IMR-90 (cell line): ENCODE measurements around the gene UPK1A. TPM values are rescaled to one million over a fixed set of nuclear protein-coding genes. Genes with fewer than 3 reads are reported as not detected.

Source experiments
- ATAC-seq: fragments of 200-7000 bp; cut with Tn5 transposase; 2 replicates; pipeline ENCODE4 v1.9.1; 2020; ENCODE audit warnings: low read depth, mild to moderate bottlenecking, moderate library complexity
- BruUV-seq: library from RNA; stranded (reverse); fragments of 400-500 nt; replicated peaks from 2 replicates; lab custom pipeline; 2021; lab: Mats Ljungman, UMichigan
- CTCF ChIA-PET: fragments of 300-600 bp; formaldehyde crosslinking; extraction: SDS; loops from one replicate; lab custom pipeline; 2021; ENCODE audit warnings: antibody characterized with exemption; lab: Yijun Ruan, JAX
- POLR2A ChIA-PET: fragments of 300-600 bp; sonication (Branson Sonifier 250); formaldehyde crosslinking; loops from one replicate; lab custom pipeline; 2022; ENCODE audit warnings: antibody characterized with exemption; ENCODE audit not compliant: unreplicated experiment; lab: Charles Lee
- DNase-seq: peaks from one replicate; pipeline ENCODE4 v3.0.0; 2013
- H2AFZ ChIP-seq: replicated peaks from 2 replicates; pipeline ENCODE3; 2013; ENCODE audit warnings: low read length, mild to moderate bottlenecking; ENCODE audit not compliant: poor library complexity
- H2AK5ac ChIP-seq: 2 replicates; pipeline ENCODE4 v1.6.1; 2013; ENCODE audit warnings: low read depth, low read length, inconsistent platforms
- H2AK9ac ChIP-seq: replicated peaks from 2 replicates; pipeline ENCODE3; 2013; ENCODE audit warnings: mild to moderate bottlenecking, low read depth, low read length, moderate library complexity; ENCODE audit not compliant: poor library complexity
- H2BK120ac ChIP-seq: 2 replicates; pipeline ENCODE4 v1.6.1; 2013; ENCODE audit warnings: low read depth, low read length, inconsistent platforms
- H2BK15ac ChIP-seq: 3 replicates; pipeline ENCODE4 v1.6.1; 2013; ENCODE audit warnings: low read depth, low read length, inconsistent platforms
- H2BK20ac ChIP-seq: 2 replicates; pipeline ENCODE4 v1.6.1; 2013; ENCODE audit warnings: low read depth, mild to moderate bottlenecking, inconsistent platforms, low read length, moderate library complexity
- H2BK5ac ChIP-seq: 2 replicates; pipeline ENCODE4 v1.6.1; 2013; ENCODE audit warnings: mild to moderate bottlenecking, low read depth, low read length, inconsistent platforms; ENCODE audit not compliant: poor library complexity, severe bottlenecking
- H3K14ac ChIP-seq: replicated peaks from 2 replicates; pipeline ENCODE4 v1.6.1; 2013; ENCODE audit warnings: low read depth, low read length, inconsistent platforms
- H3K18ac ChIP-seq: 2 replicates; pipeline ENCODE4 v1.6.1; 2013; ENCODE audit warnings: low read depth, low read length, control low read depth
- H3K23ac ChIP-seq: 2 replicates; pipeline ENCODE4 v1.6.1; 2013; ENCODE audit warnings: low read depth, low read length, inconsistent platforms
- H3K27ac ChIP-seq: 2 replicates; pipeline ENCODE4 v1.5.1; 2013; ENCODE audit warnings: mild to moderate bottlenecking, control low read depth, low read length; ENCODE audit not compliant: insufficient read depth
- H3K27me3 ChIP-seq: 2 replicates; pipeline ENCODE4 v1.6.1; 2013; ENCODE audit warnings: low read length; ENCODE audit not compliant: control insufficient read depth, insufficient read depth
- H3K36me3 ChIP-seq: 2 replicates; pipeline ENCODE4 v1.6.1; 2013; ENCODE audit warnings: low read length, mixed read lengths; ENCODE audit not compliant: control insufficient read depth, insufficient read depth
- H3K4ac ChIP-seq: 2 replicates; pipeline ENCODE4 v1.6.1; 2013; ENCODE audit warnings: low read depth, low read length, inconsistent platforms
- H3K4me1 ChIP-seq: 2 replicates; pipeline ENCODE4 v1.6.1; 2013; ENCODE audit warnings: low read length, mixed read lengths; ENCODE audit not compliant: control insufficient read depth, insufficient read depth
- H3K4me2 ChIP-seq: 2 replicates; pipeline ENCODE4 v1.6.1; 2013; ENCODE audit warnings: low read depth, mild to moderate bottlenecking, control low read depth, low read length, moderate library complexity
- H3K4me3 ChIP-seq: 2 replicates; pipeline ENCODE4 v1.5.1; 2013; ENCODE audit warnings: low read depth, mild to moderate bottlenecking, control low read depth, low read length, moderate library complexity; ENCODE audit not compliant: insufficient read depth
- H3K56ac ChIP-seq: 2 replicates; pipeline ENCODE4 v1.6.1; 2013; ENCODE audit warnings: low read length, inconsistent platforms; ENCODE audit not compliant: insufficient read depth; ENCODE audit errors: extremely low read depth
- H3K79me1 ChIP-seq, 2 experiments: 2 replicates each; pipeline ENCODE4 v1.6.1; 2013; ENCODE audit warnings: low read length in 2 of 2, inconsistent platforms in 1 of 2, low read depth in 1 of 2
- H3K9ac ChIP-seq: 2 replicates; pipeline ENCODE4 v1.6.1; 2013; ENCODE audit warnings: low read depth, low read length, control low read depth
- H3K9me1 ChIP-seq: 2 replicates; pipeline ENCODE4 v1.6.1; 2013; ENCODE audit warnings: low read length, inconsistent platforms; ENCODE audit not compliant: insufficient read depth
- H3K9me3 ChIP-seq: 2 replicates; pipeline ENCODE4 v1.6.1; 2013; ENCODE audit warnings: low read length; ENCODE audit not compliant: control insufficient read depth, insufficient read depth
- H4K20me1 ChIP-seq: 2 replicates; pipeline ENCODE4 v1.6.1; 2013; ENCODE audit warnings: low read length, inconsistent platforms; ENCODE audit not compliant: insufficient read depth
- H4K5ac ChIP-seq: 2 replicates; pipeline ENCODE4 v1.6.1; 2013; ENCODE audit warnings: mild to moderate bottlenecking, low read depth, low read length, control low read depth
- H4K8ac ChIP-seq, 2 experiments: 2 replicates each; pipeline ENCODE4 v1.6.1; 2013; ENCODE audit warnings: low read depth in 2 of 2, low read length in 2 of 2, control low read depth in 1 of 2, inconsistent platforms in 1 of 2
- H4K91ac ChIP-seq: 2 replicates; pipeline ENCODE4 v1.6.1; 2013; ENCODE audit warnings: low read depth, low read length, inconsistent platforms; ENCODE audit not compliant: insufficient read depth
- BHLHE40 ChIP-seq: fragments of 150-350 bp; IDR thresholded peaks from 2 replicates; pipeline ENCODE4 v1.6.1; 2016; ENCODE audit warnings: mild to moderate bottlenecking, low read depth, low read length
- CEBPB ChIP-seq: IDR thresholded peaks from 2 replicates; pipeline ENCODE4 v1.6.1; 2012; ENCODE audit warnings: low read depth, low read length, improper control_type of control experiment
- CHD1 ChIP-seq: IDR thresholded peaks from 2 replicates; pipeline ENCODE4 v1.6.1; 2012; ENCODE audit warnings: low read depth, low read length, improper control_type of control experiment
- CTCF ChIP-seq: conservative IDR thresholded peaks from 2 replicates; pipeline ENCODE4 v1.5.1; 2012; ENCODE audit warnings: mild to moderate bottlenecking, low read depth, low read length, improper control_type of control experiment
- ELK1 ChIP-seq: fragments of 150-350 bp; IDR thresholded peaks from 2 replicates; pipeline ENCODE4 v1.6.1; 2016; ENCODE audit warnings: low read depth, mild to moderate bottlenecking, low read length, moderate library complexity, borderline replicate concordance
- FOS ChIP-seq: fragments of 150-350 bp; IDR thresholded peaks from 2 replicates; pipeline ENCODE4 v1.6.1; 2016; ENCODE audit warnings: low read depth, low read length
- MAFK ChIP-seq: IDR thresholded peaks from 2 replicates; pipeline ENCODE4 v1.6.1; 2012; ENCODE audit warnings: low read depth, low read length, improper control_type of control experiment
- MAZ ChIP-seq: IDR thresholded peaks from 2 replicates; pipeline ENCODE4 v1.6.1; 2012; ENCODE audit warnings: low read depth, mild to moderate bottlenecking, low read length, improper control_type of control experiment, moderate library complexity, borderline replicate concordance
- MXI1 ChIP-seq: IDR thresholded peaks from 2 replicates; pipeline ENCODE4 v1.6.1; 2012; ENCODE audit warnings: low read depth, mild to moderate bottlenecking, low read length, moderate library complexity, borderline replicate concordance
- NFE2L2 ChIP-seq: fragments of 150-350 bp; IDR thresholded peaks from 2 replicates; pipeline ENCODE4 v1.6.1; 2016; ENCODE audit warnings: low read depth, mild to moderate bottlenecking, low read length
- POLR2A ChIP-seq: IDR thresholded peaks from 2 replicates; pipeline ENCODE4 v1.6.1; 2012; ENCODE audit warnings: mild to moderate bottlenecking, low read depth, low read length
- RAD21 ChIP-seq: IDR thresholded peaks from 2 replicates; pipeline ENCODE4 v1.6.1; 2012; ENCODE audit warnings: low read length, improper control_type of control experiment
- RCOR1 ChIP-seq: IDR thresholded peaks from 2 replicates; pipeline ENCODE4 v1.6.1; 2012; ENCODE audit warnings: mild to moderate bottlenecking, low read length, improper control_type of control experiment; ENCODE audit not compliant: insufficient replicate concordance
- RFX5 ChIP-seq: IDR thresholded peaks from 2 replicates; pipeline ENCODE4 v1.8.0; 2012; ENCODE audit warnings: low read depth, mild to moderate bottlenecking, low read length, moderate library complexity
- SMC3 ChIP-seq: fragments of 150-350 bp; IDR thresholded peaks from 2 replicates; pipeline ENCODE4 v1.6.1; 2016; ENCODE audit warnings: low read depth, mild to moderate bottlenecking, antibody characterized with exemption, low read length, moderate library complexity
- USF2 ChIP-seq: fragments of 150-350 bp; IDR thresholded peaks from 2 replicates; pipeline ENCODE4 v1.6.1; 2017; ENCODE audit warnings: mild to moderate bottlenecking, antibody characterized with exemption, low read length, low read depth
- WGBS, 2 experiments: methylation state at CpG; one replicate each; pipeline versions ENCODE4 v1.1.5 to v1.1.7; 2013; ENCODE audit warnings: missing lambda C conversion rate in 2 of 2; ENCODE audit not compliant: insufficient read length in 1 of 2; ENCODE audit errors: extremely low coverage in 2 of 2; 5-methylcytosine and 5-hydroxymethylcytosine counted together
- dilution Hi-C: fragments of 300-500 bp; cut with HindIII; formaldehyde crosslinking; loops from one replicate; pipeline ENCODE4 v1.14.3; 2018; ENCODE audit warnings: low sequenced_read_pairs; ENCODE audit not compliant: unreplicated experiment
- in situ Hi-C: fragments of 300-500 bp; cut with MboI; formaldehyde crosslinking; loops from 3 replicates; pipeline ENCODE4 v1.14.3; 2019; ENCODE audit warnings: low sequenced_read_pairs, inconsistent platforms, mixed read lengths
- intact Hi-C: fragments of 100-400 bp; cut with micrococcal nuclease; formaldehyde crosslinking; loops from 2 replicates; pipeline ENCODE4 v1.10.0; 2022
- polyA plus RNA-seq, 3 experiments: library from polyadenylated mRNA; depleted of rRNA; stranded (reverse); fragments of >200 nt; gene quantifications; 2 replicates each; pipeline ENCODE4 v1.2.3, GENCODE V29; 2012; ENCODE audit warnings: low replicate concordance in 1 of 3
- total RNA-seq: library from RNA; depleted of rRNA; stranded (reverse); fragments of >200 nt; gene quantifications from 2 replicates; pipeline ENCODE4 v1.2.3, GENCODE V29; 2012

The UPK1A gene
- total and polyA plus RNA-seq, 2 of the 4 experiments (the other 2 are of a cell fraction), result 0.21 TPM; not detected in 1

- Histone ChIP-seq H2AFZ (no peak overlapping the region), H2BK20ac (no peak overlapping the region), H2BK5ac (no peak overlapping the region), H3K56ac (no peak overlapping the region), H2BK15ac (no peak overlapping the region), H3K9me1 (no peaks in the 10 kb centered on the region), H4K20me1 (no peaks in the 10 kb centered on the region), H4K8ac (no peak overlapping the region), H3K23ac (no peak overlapping the region), H3K36me3 (peaks cover 5% of the 10 kb centered on the region; the same call in 1 of the 2 replicates), H2AK5ac (no peak overlapping the region), H3K14ac (no peak overlapping the region), H3K4me1 (no peaks in the 10 kb centered on the region), H2BK120ac (no peak overlapping the region), H4K91ac (no peak overlapping the region), H3K79me1 (no peaks in the 10 kb centered on the region), H2AK9ac (no peak overlapping the region), H3K27me3 (no peaks in the 10 kb centered on the region), H3K4me2 (no peak overlapping the region), H3K4ac (no peak overlapping the region), H3K9me3 (no peaks in the 10 kb centered on the region), H3K18ac (no peak overlapping the region), H3K4me3 (no peak overlapping the region), H3K9ac (no peak overlapping the region), H3K27ac (no peak overlapping the region), H4K5ac (no peak overlapping the region)
- DNase-seq (no peak), ATAC-seq (no peak)
- ChIA-PET POLR2A (no interaction called here), CTCF (no interaction called here)
- dilution Hi-C loops (no loop called here), intact Hi-C loops (no loop called here), in situ Hi-C loops (no loop called here)
- BruUV-seq, result no TSS peak
- no peak for TF ChIP-seq RFX5
- no peak for TF ChIP-seq MXI1
- no peak for TF ChIP-seq CTCF
- no peak for TF ChIP-seq CEBPB
- no peak for TF ChIP-seq BHLHE40
- TF ChIP-seq CHD1, result no peak
- no peak for TF ChIP-seq SMC3
- TF ChIP-seq RCOR1, result no peak
- TF ChIP-seq FOS, result no peak
- no peak for TF ChIP-seq ELK1
- no peak for TF ChIP-seq USF2
- no peak for TF ChIP-seq POLR2A
- TF ChIP-seq RAD21, result no peak
- no peak for TF ChIP-seq NFE2L2
- TF ChIP-seq MAFK, result no peak
- TF ChIP-seq MAZ, result no peak
- 96% methylated on average over 4 of the region's 13 CpGs; no CpG with 5 or more reads in 1 of the 2 experiments for WGBS, 2 experiments
Measured at GRCh38 chr19:35622750-35623149, 43.6 kb upstream of the UPK1A start.
